Measurements from ENCODE around the gene STK32A. TPM values are rescaled to one million over a fixed set of nuclear protein-coding genes. Genes with fewer than 3 reads are reported as not detected.

The STK32A gene
- total RNA-seq, 1 experiment from 2014 or later, result 1.2 TPM

DNA sequence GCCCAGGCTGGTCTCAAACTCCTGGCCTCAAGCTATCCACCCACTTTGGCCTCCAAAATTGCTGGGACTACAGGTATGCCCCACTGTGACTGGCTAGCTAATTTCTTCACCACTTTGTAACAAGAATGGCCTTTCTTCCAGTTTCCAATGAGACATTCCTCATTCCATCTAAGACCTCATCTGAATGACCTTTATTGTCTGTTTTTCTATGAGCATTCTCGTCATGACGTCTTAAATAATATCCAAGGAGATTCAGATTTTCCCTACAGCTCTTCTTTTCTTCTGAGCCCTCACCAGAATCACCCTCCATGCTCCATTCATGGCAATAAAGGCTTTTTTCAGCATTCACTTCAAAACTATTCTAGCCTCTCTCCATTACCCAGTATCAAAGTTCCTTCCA is 30.2 kb upstream of the STK32A start:
- Histone ChIP-seq H3K79me2 (ENCODE audit: insufficient read depth, low read length) (no peaks in the 10 kb centered on the region), H3K36me3 (ENCODE audit: control insufficient read depth in 1 of 2, insufficient read depth in 2 of 2, low read length in 2 of 2) (no peaks in the 10 kb centered on the region), H3K9ac (ENCODE audit: low read length) (no peak overlapping the region), H4K20me1 (ENCODE audit: insufficient read depth) (no peaks in the 10 kb centered on the region), H3K4me3 (replicated peaks in 1 of 2; ENCODE audit: low read depth in 1 of 2, low read length in 2 of 2) (no peak overlapping the region), H3K27me3 (ENCODE audit: insufficient read depth, low read length) (0 out of 2 replicates have a peak, but pooled peaks cover 9% of the 10 kb centered on the region), H3K4me2 (ENCODE audit: low read length) (no peak overlapping the region), H3K27ac (ENCODE audit: low read depth, low read length) (no peak overlapping the region), H3K9me3 (ENCODE audit: control insufficient read depth in 1 of 2, insufficient read depth in 1 of 2, low read depth in 1 of 2, low read length in 2 of 2) (no peaks in the 10 kb centered on the region), H2AFZ (ENCODE audit: low read depth, low read length, poor library complexity, severe bottlenecking) (no peak overlapping the region), H3K9me2 (ENCODE audit: insufficient read depth) (no peaks in the 10 kb centered on the region), H3K4me1 (ENCODE audit: control insufficient read depth in 1 of 2, insufficient read depth in 2 of 2, low read length in 2 of 2) (no peaks in the 10 kb centered on the region)
- ChIA-PET POLR2A (no interaction called here), RAD21 (ENCODE audit: low non-redundant PET in 1 of 2, low total read pairs in 2 of 2, uncharacterized antibody in 2 of 2, unreplicated experiment in 2 of 2) (no interaction called here), CTCF (no interaction called here)
- intact Hi-C loops (cut with micrococcal nuclease), result no loop called here
- ATAC-seq, result no peak
- TF ChIP-seq, protein P1, sequence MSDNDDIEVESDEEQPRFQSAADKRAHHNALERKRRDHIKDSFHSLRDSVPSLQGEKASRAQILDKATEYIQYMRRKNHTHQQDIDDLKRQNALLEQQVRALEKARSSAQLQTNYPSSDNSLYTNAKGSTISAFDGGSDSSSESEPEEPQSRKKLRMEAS (IDR thresholded peaks at IDR 0.05), result no peak
- no peak for DNase-seq (ENCODE audit: low read depth, low spot score)
- no TSS peak for BruUV-seq (replicated peaks)

DNA sequence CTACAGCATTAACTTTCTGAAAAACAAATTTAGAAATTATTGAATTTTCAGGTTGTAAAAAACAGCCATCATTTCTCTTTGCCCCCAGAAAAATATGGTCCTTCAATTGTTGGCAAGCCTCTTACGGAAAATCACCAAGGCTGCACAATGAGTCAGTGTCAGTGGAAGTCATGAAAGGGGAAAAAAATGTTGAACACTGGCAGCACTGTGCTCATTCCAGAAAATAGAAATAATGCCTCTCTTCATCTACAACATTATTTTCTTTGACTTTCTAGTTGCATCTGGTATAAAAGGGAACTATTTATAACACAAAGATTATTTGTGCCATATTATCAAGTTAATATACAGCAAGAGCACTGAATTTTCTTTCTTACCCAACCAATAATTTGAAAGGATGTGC is 26.7 kb upstream of the STK32A start:
- ATAC-seq (no peak), DNase-seq (ENCODE audit: low read depth, low spot score) (no peak)
- RAD21 ChIA-PET (ENCODE audit: low non-redundant PET in 1 of 2, low total read pairs in 2 of 2, uncharacterized antibody in 2 of 2, unreplicated experiment in 2 of 2), result no interaction called here
- no peak overlapping the region for H3K27ac ChIP-seq (ENCODE audit: low read depth, low read length)
- no peaks in the 10 kb centered on the region for H3K4me1 ChIP-seq (ENCODE audit: control insufficient read depth in 1 of 2, insufficient read depth in 2 of 2, low read length in 2 of 2)
- peaks cover 6% of the 10 kb centered on the region; the same call in 1 of the 2 replicates for H3K27me3 ChIP-seq (ENCODE audit: insufficient read depth, low read length)
- CTCF ChIA-PET, result no interaction called here
- H3K4me3 ChIP-seq (replicated peaks in 1 of 2; ENCODE audit: low read depth in 1 of 2, low read length in 2 of 2), result no peak overlapping the region
- no peak overlapping the region for H2AFZ ChIP-seq (ENCODE audit: low read depth, low read length, poor library complexity, severe bottlenecking)
- POLR2A ChIA-PET, result no interaction called here
- no peak overlapping the region for H3K4me2 ChIP-seq (ENCODE audit: low read length)
- H3K9me3 ChIP-seq (ENCODE audit: control insufficient read depth in 1 of 2, insufficient read depth in 1 of 2, low read depth in 1 of 2, low read length in 2 of 2), result no peaks in the 10 kb centered on the region
- no peaks in the 10 kb centered on the region for H3K36me3 ChIP-seq (ENCODE audit: control insufficient read depth in 1 of 2, insufficient read depth in 2 of 2, low read length in 2 of 2)
- no peaks in the 10 kb centered on the region for H3K79me2 ChIP-seq (ENCODE audit: insufficient read depth, low read length)
- intact Hi-C loops (cut with micrococcal nuclease), result no loop called here
- BruUV-seq (replicated peaks), result no TSS peak
- no peaks in the 10 kb centered on the region; the same call in 1 of the 2 replicates for H3K9me2 ChIP-seq (ENCODE audit: insufficient read depth)
- H4K20me1 ChIP-seq (ENCODE audit: insufficient read depth), result no peaks in the 10 kb centered on the region
- H3K9ac ChIP-seq (ENCODE audit: low read length), result no peak overlapping the region
- TF ChIP-seq YY1 (IDR thresholded peaks at IDR 0.05; ENCODE audit: extremely low read depth, insufficient replicate concordance, low read depth, low read length), result no peak
- no peak for TF ChIP-seq JUND (IDR thresholded peaks at IDR 0.05)
- TF ChIP-seq, protein P1 (IDR thresholded peaks at IDR 0.05), result no peak
- TF ChIP-seq ZBTB33 (IDR thresholded peaks at IDR 0.05; ENCODE audit: extremely low read depth, insufficient replicate concordance, low read length), result no peak
- TF ChIP-seq, protein P2, sequence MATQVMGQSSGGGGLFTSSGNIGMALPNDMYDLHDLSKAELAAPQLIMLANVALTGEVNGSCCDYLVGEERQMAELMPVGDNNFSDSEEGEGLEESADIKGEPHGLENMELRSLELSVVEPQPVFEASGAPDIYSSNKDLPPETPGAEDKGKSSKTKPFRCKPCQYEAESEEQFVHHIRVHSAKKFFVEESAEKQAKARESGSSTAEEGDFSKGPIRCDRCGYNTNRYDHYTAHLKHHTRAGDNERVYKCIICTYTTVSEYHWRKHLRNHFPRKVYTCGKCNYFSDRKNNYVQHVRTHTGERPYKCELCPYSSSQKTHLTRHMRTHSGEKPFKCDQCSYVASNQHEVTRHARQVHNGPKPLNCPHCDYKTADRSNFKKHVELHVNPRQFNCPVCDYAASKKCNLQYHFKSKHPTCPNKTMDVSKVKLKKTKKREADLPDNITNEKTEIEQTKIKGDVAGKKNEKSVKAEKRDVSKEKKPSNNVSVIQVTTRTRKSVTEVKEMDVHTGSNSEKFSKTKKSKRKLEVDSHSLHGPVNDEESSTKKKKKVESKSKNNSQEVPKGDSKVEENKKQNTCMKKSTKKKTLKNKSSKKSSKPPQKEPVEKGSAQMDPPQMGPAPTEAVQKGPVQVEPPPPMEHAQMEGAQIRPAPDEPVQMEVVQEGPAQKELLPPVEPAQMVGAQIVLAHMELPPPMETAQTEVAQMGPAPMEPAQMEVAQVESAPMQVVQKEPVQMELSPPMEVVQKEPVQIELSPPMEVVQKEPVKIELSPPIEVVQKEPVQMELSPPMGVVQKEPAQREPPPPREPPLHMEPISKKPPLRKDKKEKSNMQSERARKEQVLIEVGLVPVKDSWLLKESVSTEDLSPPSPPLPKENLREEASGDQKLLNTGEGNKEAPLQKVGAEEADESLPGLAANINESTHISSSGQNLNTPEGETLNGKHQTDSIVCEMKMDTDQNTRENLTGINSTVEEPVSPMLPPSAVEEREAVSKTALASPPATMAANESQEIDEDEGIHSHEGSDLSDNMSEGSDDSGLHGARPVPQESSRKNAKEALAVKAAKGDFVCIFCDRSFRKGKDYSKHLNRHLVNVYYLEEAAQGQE (IDR thresholded peaks at IDR 0.05; ENCODE audit: low read depth), result no peak
- no peak for TF ChIP-seq SIN3A (IDR thresholded peaks at IDR 0.05; ENCODE audit: low read depth)
- TF ChIP-seq ZFX (IDR thresholded peaks at IDR 0.05), result no peak
- no peak for TF ChIP-seq FOSL1 (IDR thresholded peaks at IDR 0.05; ENCODE audit: low read depth)
- no peak for TF ChIP-seq RAD21 (IDR thresholded peaks at IDR 0.05; ENCODE audit: low read depth)
- TF ChIP-seq ZNF274 (IDR thresholded peaks at IDR 0.05; ENCODE audit: low read depth, low read length), result no peak
- TF ChIP-seq TCF7L2 (IDR thresholded peaks at IDR 0.05; ENCODE audit: borderline replicate concordance, extremely low read depth, insufficient read depth, insufficient read length), result no peak
- TF ChIP-seq CBX3 (IDR thresholded peaks at IDR 0.05; ENCODE audit: low read depth), result no peak
- no peak for TF ChIP-seq SRF (IDR thresholded peaks at IDR 0.05; ENCODE audit: low read depth)
- no peak for TF ChIP-seq ATF3 (IDR thresholded peaks at IDR 0.05)
- no peak for TF ChIP-seq SP1 (IDR thresholded peaks at IDR 0.05; ENCODE audit: low read depth)
- no peak for TF ChIP-seq EZH2 (IDR thresholded peaks at IDR 0.05)
